Calu3 (cell line): ENCODE results near the gene EPHB2. TPM values are rescaled to one million over a fixed set of nuclear protein-coding genes. Genes with fewer than 3 reads are reported as not detected.

Experiments used
- BruUV-seq: library from RNA; stranded (reverse); fragments of 400-500 nt; replicated peaks from 2 replicates; lab custom pipeline; 2021; lab: Mats Ljungman, UMichigan
- CTCF ChIA-PET: fragments of 300-600 bp; sonication (Branson Sonifier 250); formaldehyde crosslinking; loops from one replicate; lab custom pipeline; 2022; ENCODE audit warnings: antibody characterized with exemption; lab: Charles Lee
- DNase-seq: peaks from one replicate; pipeline ENCODE4 v3.0.0; 2022
- H3K27ac Mint-ChIP-seq: one replicate; pipeline ENCODE4 v1.8.0; 2022; ENCODE audit warnings: mixed read lengths; ENCODE audit not compliant: unreplicated experiment
- H3K27me3 Mint-ChIP-seq: one replicate; pipeline ENCODE4 v1.8.0; 2022; ENCODE audit warnings: mixed read lengths; ENCODE audit not compliant: unreplicated experiment
- H3K36me3 Mint-ChIP-seq: one replicate; pipeline ENCODE4 v1.8.0; 2022; ENCODE audit warnings: mild to moderate bottlenecking, moderate library complexity, mixed read lengths; ENCODE audit not compliant: insufficient read depth, unreplicated experiment
- H3K4me1 Mint-ChIP-seq: one replicate; pipeline ENCODE4 v1.8.0; 2022; ENCODE audit warnings: mild to moderate bottlenecking, low read depth, mixed read lengths; ENCODE audit not compliant: unreplicated experiment
- H3K4me3 Mint-ChIP-seq: one replicate; pipeline ENCODE4 v1.8.0; 2022; ENCODE audit warnings: mild to moderate bottlenecking, low read depth, moderate library complexity, mixed read lengths; ENCODE audit not compliant: unreplicated experiment
- H3K9me3 Mint-ChIP-seq: one replicate; pipeline ENCODE4 v1.8.0; 2022; ENCODE audit warnings: low read depth, mixed read lengths; ENCODE audit not compliant: unreplicated experiment
- CTCF ChIP-seq: fragments of 200-600 bp; IDR thresholded peaks from one replicate; pipeline ENCODE4 v1.8.0; 2022; ENCODE audit warnings: antibody characterized with exemption; ENCODE audit not compliant: unreplicated experiment
- intact Hi-C: fragments of 100-400 bp; cut with micrococcal nuclease; formaldehyde crosslinking; loops from one replicate; pipeline ENCODE4 v1.10.0; 2022; ENCODE audit not compliant: unreplicated experiment
- total RNA-seq: library from RNA; stranded (reverse); gene quantifications from 2 replicates; pipeline ENCODE4 v1.2.3, GENCODE V29; 2022

EPHB2 gene
- total RNA-seq, 1 experiment from 2014 or later = 19.3 TPM

DNA sequence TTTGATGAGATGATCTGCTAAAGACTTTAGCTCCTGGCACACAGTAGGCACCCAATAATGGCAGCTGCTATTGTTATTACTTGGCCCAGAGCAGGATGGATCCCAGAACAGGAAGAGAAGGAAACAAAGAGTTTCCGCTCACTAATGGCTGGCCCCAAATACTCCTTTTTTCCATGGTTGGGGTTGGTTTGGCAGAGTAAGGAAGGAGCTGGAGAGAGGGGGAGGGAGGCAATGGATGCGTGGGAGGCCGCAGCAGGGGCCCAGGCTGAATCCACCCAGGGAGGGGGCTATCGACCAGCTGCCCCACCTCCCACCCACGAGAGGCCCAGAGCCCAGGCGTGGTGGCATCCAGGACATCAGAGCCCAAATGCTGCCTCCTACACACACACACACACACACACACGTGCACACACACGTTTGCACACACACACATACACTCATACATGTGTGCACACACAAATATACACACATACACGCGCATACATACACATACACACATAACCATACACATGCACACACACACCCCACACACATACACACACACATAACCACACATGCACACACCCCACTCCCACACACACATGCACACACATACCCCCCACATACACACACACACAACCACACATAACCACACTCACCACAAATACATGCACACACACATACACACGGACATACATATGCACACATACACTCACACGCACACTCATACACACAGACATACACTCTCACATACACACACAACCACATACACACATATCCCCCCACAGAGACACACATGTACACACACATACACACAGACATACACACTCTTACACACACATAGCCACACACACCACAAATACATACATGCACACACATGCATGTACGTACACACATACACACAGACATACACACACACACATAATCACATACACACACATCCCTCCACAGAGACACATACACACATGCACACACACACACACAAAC lies 32.4 kb upstream of the EPHB2 start:
- BruUV-seq = no TSS peak
- intact Hi-C loops = no loop called here
- CTCF ChIA-PET = no interaction called here
- Mint-ChIP-seq H3K4me3 (no peak overlapping the region), H3K27ac (no peak overlapping the region), H3K9me3 (no peaks in the 10 kb centered on the region), H3K36me3 (no peaks in the 10 kb centered on the region), H3K27me3 (peaks cover 25% of the 10 kb centered on the region), H3K4me1 (no peaks in the 10 kb centered on the region)
- no peak for DNase-seq
- TF ChIP-seq CTCF = no peak

DNA sequence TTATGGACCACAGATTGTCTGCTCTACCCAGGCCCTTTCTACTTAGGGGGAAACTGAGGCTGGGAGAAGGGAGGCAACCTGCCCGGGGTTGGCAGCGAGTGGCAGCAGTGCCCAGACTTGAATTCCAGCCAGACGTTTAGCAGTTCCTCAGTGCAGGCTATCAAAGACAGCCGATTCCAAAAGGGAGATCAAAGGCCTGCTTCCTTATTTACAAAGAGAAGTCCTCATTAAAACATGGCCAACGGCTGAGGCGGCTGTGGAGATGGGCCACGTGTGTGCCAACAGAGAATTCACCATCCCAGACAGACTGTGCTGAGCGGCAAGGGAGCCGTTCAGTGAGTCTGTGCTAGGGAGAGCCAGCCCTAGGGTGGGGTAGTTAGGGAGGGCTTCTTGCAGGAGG lies 29.9 kb upstream of the EPHB2 start:
- Mint-ChIP-seq H3K36me3 (no peaks in the 10 kb centered on the region), H3K9me3 (no peaks in the 10 kb centered on the region), H3K4me3 (no peak overlapping the region), H3K4me1 (no peaks in the 10 kb centered on the region), H3K27ac (no peak overlapping the region), H3K27me3 (peaks cover 32% of the 10 kb centered on the region)
- TF ChIP-seq CTCF = no peak
- BruUV-seq = no TSS peak
- intact Hi-C loops = no loop called here
- DNase-seq = no peak
- CTCF ChIA-PET = no interaction called here

- Mint-ChIP-seq H3K36me3 (no peaks in the 10 kb centered on the region), H3K4me3 (no peak overlapping the region), H3K9me3 (no peaks in the 10 kb centered on the region), H3K27ac (no peak overlapping the region), H3K4me1 (no peaks in the 10 kb centered on the region), H3K27me3 (peaks cover 38% of the 10 kb centered on the region)
- DNase-seq = no peak
- CTCF ChIA-PET = no interaction called here
- no TSS peak for BruUV-seq
- no peak for TF ChIP-seq CTCF
- intact Hi-C loops = no loop called here
These were observed 28.9 kb upstream of the EPHB2 start for GRCh38 chr1:22681556-22682276.

DNA sequence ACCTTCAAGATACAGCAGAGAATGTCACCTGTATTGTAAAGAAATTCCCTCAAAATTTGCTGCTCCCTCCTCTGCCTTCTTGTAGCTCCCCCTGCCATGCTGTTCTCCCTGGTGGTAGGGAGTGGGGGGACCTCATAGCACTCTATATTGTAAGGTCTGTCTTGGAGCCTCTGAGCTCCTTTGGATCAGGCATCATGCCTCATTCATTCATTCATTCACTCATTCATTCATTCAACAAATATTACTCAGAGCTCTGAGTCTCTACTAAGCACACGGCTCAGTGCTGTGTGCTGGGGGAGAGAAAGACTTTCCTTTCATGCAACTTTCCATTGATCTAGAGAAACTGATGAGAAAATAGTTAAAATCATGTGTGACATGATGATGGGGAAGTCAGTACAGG lies 27.1 kb upstream of the EPHB2 start:
- CTCF ChIA-PET = interaction anchor here (0.6 to 0.9 kb wide), 2 partner anchors 246 to 248 kb away, joined by 3 to 4 read pairs; no protein-coding TSS in a partner anchor
- TF ChIP-seq CTCF = no peak
- Mint-ChIP-seq H3K9me3 (no peaks in the 10 kb centered on the region), H3K36me3 (no peaks in the 10 kb centered on the region), H3K27me3 (peaks cover 47% of the 10 kb centered on the region), H3K27ac (no peak overlapping the region), H3K4me3 (no peak overlapping the region), H3K4me1 (no peaks in the 10 kb centered on the region)
- no TSS peak for BruUV-seq
- intact Hi-C loops = no loop called here
- no peak for DNase-seq
